ENCODE data around the gene TCOF1.
"Not testable (repeated sequence)": the region's sequence is repeated elsewhere in the genome, so short reads cannot be mapped to it uniquely, and the experiment has no call there.

The TCOF1 gene

GRCh38 chr5:150422758-150423157, 65.3 kb downstream of the TCOF1 start:
- no peaks in the 10 kb centered on the region for H4K20me1 ChIP-seq
- peak overlapping the region in 1 of 11 experiments; percentile 24; a peak in 2 of 22 replicates for H3K4me2 ChIP-seq
- no peaks in the 10 kb centered on the region for H3K9me3 ChIP-seq (replicated peaks in 1 of 11)
- TF ChIP-seq Cebpa-rat (IDR thresholded peaks at IDR 0.05), result peak in 3 of 11 experiments; percentile 14 to 54 (median 20); a peak in 1 of 22 replicates
- no peak overlapping the region for H3K9ac ChIP-seq
- no peaks in the 10 kb centered on the region for H3K36me3 ChIP-seq
- no peaks in the 10 kb centered on the region for H3K27me3 ChIP-seq
- H3K4me3 ChIP-seq, result no peak overlapping the region
- peaks cover 7 to 24% (median 17%) of the 10 kb centered on the region in 10 experiments for H3K4me1 ChIP-seq
- H3K27ac ChIP-seq, result no peak overlapping the region

GRCh38 chr5:150426165-150426564, 68.7 kb downstream of the TCOF1 start:
- H3K9ac ChIP-seq; H3K4me2 ChIP-seq; H3K27me3 ChIP-seq; H4K20me1 ChIP-seq; H3K36me3 ChIP-seq; H3K27ac ChIP-seq; H3K4me3 ChIP-seq; H3K9me3 ChIP-seq (replicated peaks in 1 of 11): not testable (repeated sequence)
- H3K4me1 ChIP-seq, result peaks cover 2 to 24% (median 11%) of the 10 kb centered on the region in 10 experiments; a peak in 18 of 20 replicates

- TF ChIP-seq Cebpa-rat (IDR thresholded peaks at IDR 0.05), result no peak
- Histone ChIP-seq H3K4me2 (no peak overlapping the region), H3K9me3 (replicated peaks in 1 of 11) (no peaks in the 10 kb centered on the region), H3K27ac (no peak overlapping the region), H3K36me3 (no peaks in the 10 kb centered on the region), H4K20me1 (no peaks in the 10 kb centered on the region), H3K4me1 (peaks cover 10 to 34% (median 25%) of the 10 kb centered on the region in 10 experiments; a peak in 19 of 20 replicates), H3K9ac (no peak overlapping the region), H3K4me3 (no peak overlapping the region), H3K27me3 (no peaks in the 10 kb centered on the region)
These were observed 70.8 kb downstream of the TCOF1 start for GRCh38 chr5:150428106-150428876.

- no peaks in the 10 kb centered on the region for H3K36me3 ChIP-seq
- TF ChIP-seq Cebpa-rat (IDR thresholded peaks at IDR 0.05), result no peak
- peaks cover 10 to 34% (median 25%) of the 10 kb centered on the region in 10 experiments; a peak in 19 of 20 replicates for H3K4me1 ChIP-seq
- no peak overlapping the region for H3K4me2 ChIP-seq
- H3K4me3 ChIP-seq, result no peak overlapping the region
- no peaks in the 10 kb centered on the region for H3K27me3 ChIP-seq
- no peaks in the 10 kb centered on the region for H4K20me1 ChIP-seq
- no peak overlapping the region; a peak in 1 of 22 replicates for H3K27ac ChIP-seq
- no peak overlapping the region for H3K9ac ChIP-seq
- no peaks in the 10 kb centered on the region for H3K9me3 ChIP-seq (replicated peaks in 1 of 11)
These were observed 71.5 kb downstream of the TCOF1 start for GRCh38 chr5:150428978-150429377.

- H3K36me3 ChIP-seq, result no peaks in the 10 kb centered on the region
- H3K9ac ChIP-seq, result no peak overlapping the region
- no peaks in the 10 kb centered on the region for H3K9me3 ChIP-seq (replicated peaks in 1 of 11)
- H3K27me3 ChIP-seq, result no peaks in the 10 kb centered on the region
- no peak overlapping the region; a peak in 1 of 22 replicates for H3K27ac ChIP-seq
- H3K4me1 ChIP-seq, result peaks cover 10 to 34% (median 25%) of the 10 kb centered on the region in 10 experiments; a peak in 19 of 20 replicates
- no peak overlapping the region for H3K4me3 ChIP-seq
- H4K20me1 ChIP-seq, result no peaks in the 10 kb centered on the region
- no peak for TF ChIP-seq Cebpa-rat (IDR thresholded peaks at IDR 0.05)
- H3K4me2 ChIP-seq, result peak overlapping the region in 4 of 11 experiments; percentile 1 to 32 (median 10); a peak in 2 of 22 replicates
These were observed 71.9 kb downstream of the TCOF1 start for GRCh38 chr5:150429410-150429873.

- Histone ChIP-seq H3K9ac (0 out of 22 replicates have a peak overlapping the region, but pooled peaks of 1 of the 11 experiments have one; percentile 15), H3K4me2 (peak overlapping the region; percentile 3 to 66 (median 51); a peak in 18 of 22 replicates)
These were observed 73.6 kb downstream of the TCOF1 start for GRCh38 chr5:150431048-150431447.

GRCh38 chr5:150431574-150431973, 74.1 kb downstream of the TCOF1 start:
- H3K27me3 ChIP-seq, result no peaks in the 10 kb centered on the region
- H3K9me3 ChIP-seq (replicated peaks in 1 of 11), result no peaks in the 10 kb centered on the region
- peak overlapping the region in 4 of 11 experiments; percentile 15 to 42 (median 29); a peak in 3 of 22 replicates for H3K27ac ChIP-seq
- peak overlapping the region in 4 of 11 experiments; percentile 2 to 15 (median 7); a peak in 1 of 22 replicates for H3K9ac ChIP-seq
- H3K4me3 ChIP-seq, result no peak overlapping the region
- peak overlapping the region; percentile 3 to 66 (median 51) for H3K4me2 ChIP-seq
- TF ChIP-seq Cebpa-rat (IDR thresholded peaks at IDR 0.05), result no peak
- no peaks in the 10 kb centered on the region for H4K20me1 ChIP-seq
- peaks cover 10 to 39% (median 30%) of the 10 kb centered on the region in 10 experiments; a peak in 19 of 20 replicates for H3K4me1 ChIP-seq
- H3K36me3 ChIP-seq, result no peaks in the 10 kb centered on the region

More at GRCh38 chr5:150431048-150431447, 73.6 kb downstream of the TCOF1 start:
- H3K9me3 ChIP-seq (replicated peaks in 1 of 11), result no peaks in the 10 kb centered on the region
- H4K20me1 ChIP-seq, result no peaks in the 10 kb centered on the region
- TF ChIP-seq Cebpa-rat (IDR thresholded peaks at IDR 0.05), result no peak
- H3K27ac ChIP-seq, result peak overlapping the region in 2 of 11 experiments; percentile 37 to 42; a peak in 1 of 22 replicates
- H3K27me3 ChIP-seq, result no peaks in the 10 kb centered on the region
- peaks cover 10 to 34% (median 25%) of the 10 kb centered on the region in 10 experiments; a peak in 19 of 20 replicates for H3K4me1 ChIP-seq
- no peak overlapping the region for H3K4me3 ChIP-seq
- no peaks in the 10 kb centered on the region for H3K36me3 ChIP-seq

- H3K36me3 ChIP-seq, result no peaks in the 10 kb centered on the region
- no peak overlapping the region for H3K4me2 ChIP-seq
- no peaks in the 10 kb centered on the region for H3K27me3 ChIP-seq
- no peak overlapping the region for H3K9ac ChIP-seq
- H3K4me3 ChIP-seq, result no peak overlapping the region
- TF ChIP-seq Cebpa-rat (IDR thresholded peaks at IDR 0.05), result no peak
- H3K4me1 ChIP-seq, result peaks cover 10 to 45% (median 38%) of the 10 kb centered on the region in 10 experiments; a peak in 19 of 20 replicates
- H4K20me1 ChIP-seq, result 0 out of 22 replicates have a peak, but pooled peaks cover 0 to 4% (median 0%) of the 10 kb centered on the region in 11 experiments
- no peak overlapping the region for H3K27ac ChIP-seq
- H3K9me3 ChIP-seq (replicated peaks in 1 of 11), result no peaks in the 10 kb centered on the region
These were observed 77.0 kb downstream of the TCOF1 start for GRCh38 chr5:150434464-150434863.

GRCh38 chr5:150436141-150436680, 78.7 kb downstream of the TCOF1 start:
- Histone ChIP-seq H3K9me3 (replicated peaks in 1 of 11) (no peaks in the 10 kb centered on the region), H3K4me2 (peak overlapping the region in 10 of 11 experiments; percentile 4 to 37 (median 29); a peak in 15 of 22 replicates), H4K20me1 (peaks cover 0 to 18% (median 10%) of the 10 kb centered on the region in 11 experiments; a peak in 14 of 22 replicates), H3K4me1 (peaks cover 8 to 37% (median 31%) of the 10 kb centered on the region in 10 experiments; a peak in 19 of 20 replicates), H3K36me3 (peaks cover 0 to 4% (median 0%) of the 10 kb centered on the region in 11 experiments; a peak in 1 of 22 replicates), H3K4me3 (no peak overlapping the region), H3K27me3 (no peaks in the 10 kb centered on the region), H3K27ac (0 out of 22 replicates have a peak overlapping the region, but pooled peaks of 1 of the 11 experiments have one; percentile 16), H3K9ac (peak overlapping the region in 2 of 11 experiments; percentile 11 to 25; a peak in 1 of 22 replicates)
- no peak for TF ChIP-seq Cebpa-rat (IDR thresholded peaks at IDR 0.05)
